Psoas muscle (tissue), 8 donors: ENCODE results near the gene TRAK2. TPM values are rescaled to one million over a fixed set of nuclear protein-coding genes. Genes with fewer than 3 reads are reported as not detected.
"Not testable (repeated sequence)": the region's sequence is repeated elsewhere in the genome, so short reads cannot be mapped to it uniquely, and the experiment has no call there.

Experiments
- ATAC-seq, 4 donors: fragments of 200-7000 bp; cut with Tn5 transposase; one replicate each; pipeline ENCODE4 v1.9.1; 2020; ENCODE audit warnings: moderate library complexity in 3 of 4, mild to moderate bottlenecking in 2 of 4
- DNase-seq, 2 donors: peaks; one replicate each; pipeline ENCODE4 v3.0.0-alpha.2; 2020
- H3K27ac ChIP-seq: fragments of 200-600 bp; one replicate; pipeline ENCODE4 v1.8.0; 2022
- H3K27me3 ChIP-seq, 3 donors: fragments of 200-600 bp in 1 of 3; one replicate each; pipeline versions ENCODE4 v1.6.1 to v1.8.0; 2013 to 2022; ENCODE audit warnings: low read length in 2 of 3, mild to moderate bottlenecking in 2 of 3, moderate library complexity in 1 of 3; ENCODE audit not compliant: insufficient read depth in 3 of 3
- H3K36me3 ChIP-seq, 2 donors: fragments of 200-600 bp in 1 of 2; one replicate each; pipeline versions ENCODE4 v1.6.1 to v1.8.0; 2013 to 2022; ENCODE audit warnings: low read depth in 1 of 2, mild to moderate bottlenecking in 1 of 2, moderate library complexity in 1 of 2; ENCODE audit not compliant: insufficient read depth in 1 of 2
- H3K4me1 ChIP-seq: fragments of 200-600 bp; one replicate; pipeline ENCODE4 v1.8.0; 2022
- H3K4me3 ChIP-seq: fragments of 200-600 bp; one replicate; pipeline ENCODE4 v1.8.0; 2022; ENCODE audit warnings: mild to moderate bottlenecking
- H3K9me3 ChIP-seq: fragments of 200-600 bp; one replicate; pipeline ENCODE4 v1.8.0; 2022
- WGBS, 3 donors: extraction: QIAGEN DNeasy Blood & Tissue Kit; methylation state at CpG; one replicate each; pipeline versions ENCODE4 v1.1.6 to v1.1.7; 2013; 5-methylcytosine and 5-hydroxymethylcytosine counted together
- intact Hi-C, 2 donors: fragments of 100-400 bp; cut with DNase I; formaldehyde crosslinking; loops; one replicate each; pipeline versions ENCODE4 v1.11.0 to v1.14.2; 2022
- polyA plus RNA-seq, 3 donors: library from polyadenylated mRNA; stranded (reverse); fragments of 200-250 nt; gene quantifications; one replicate each; pipeline ENCODE4 v1.2.3, GENCODE V29; 2013
- total RNA-seq, 4 donors: library from RNA; stranded (reverse); fragmentation: NEBNext Ultra II Directional in 2 of 4; extraction: Animal tissue kit (Norgen Biotek cat#: 25700) in 2 of 4; gene quantifications; one replicate each; pipeline versions ENCODE4 v1.2.1 to v1.2.4, GENCODE V29; 2021 to 2023
- TF ChIP-seq, protein P1 (sequence below): fragments of 200-600 bp; IDR thresholded peaks from one replicate; pipeline ENCODE4 v1.8.0; 2022; ENCODE audit warnings: antibody characterized with exemption
- donor health status: healthy with polysubstance abuse.
- donor health status: DM: no; HTN: no; CAD: no; lungs with moderate emphysema.
- donor health status: Bipolar disorder and iron deficiency.
- donor health status: healthy.
- donor health status: DM: yes; HTN: yes; CAD: no.
- donor health status: DM: no; HTN: no; CAD: no.
- donor health status: DM: no; HTN: no; CAD: no.
- donor health status: DM: yes; HTN: yes; CAD: no.

Gene TRAK2
- total and polyA plus RNA-seq, 7 donors, result 9.8 to 53.0 (median 23.4) TPM

DNA sequence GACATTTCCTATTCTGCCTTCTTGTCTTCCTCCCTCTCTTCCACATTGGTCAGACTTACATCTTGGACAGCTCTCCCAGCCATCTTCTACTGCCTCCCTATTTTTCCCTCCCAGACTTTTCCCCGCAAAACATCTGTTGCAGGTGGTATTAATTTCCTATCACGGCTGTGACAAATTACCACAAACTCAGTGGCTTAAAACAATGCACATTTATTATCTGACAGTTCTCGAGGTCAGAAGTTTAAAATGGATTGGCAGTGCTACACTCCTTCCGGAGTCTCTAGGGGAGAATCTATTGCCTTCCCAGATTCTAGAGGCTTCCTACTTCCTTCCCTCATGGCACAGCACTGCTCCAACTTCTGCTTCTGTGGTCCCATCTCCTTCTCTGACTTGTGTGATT, 33.5 kb upstream of the TRAK2 start:
- TF ChIP-seq, protein P1, sequence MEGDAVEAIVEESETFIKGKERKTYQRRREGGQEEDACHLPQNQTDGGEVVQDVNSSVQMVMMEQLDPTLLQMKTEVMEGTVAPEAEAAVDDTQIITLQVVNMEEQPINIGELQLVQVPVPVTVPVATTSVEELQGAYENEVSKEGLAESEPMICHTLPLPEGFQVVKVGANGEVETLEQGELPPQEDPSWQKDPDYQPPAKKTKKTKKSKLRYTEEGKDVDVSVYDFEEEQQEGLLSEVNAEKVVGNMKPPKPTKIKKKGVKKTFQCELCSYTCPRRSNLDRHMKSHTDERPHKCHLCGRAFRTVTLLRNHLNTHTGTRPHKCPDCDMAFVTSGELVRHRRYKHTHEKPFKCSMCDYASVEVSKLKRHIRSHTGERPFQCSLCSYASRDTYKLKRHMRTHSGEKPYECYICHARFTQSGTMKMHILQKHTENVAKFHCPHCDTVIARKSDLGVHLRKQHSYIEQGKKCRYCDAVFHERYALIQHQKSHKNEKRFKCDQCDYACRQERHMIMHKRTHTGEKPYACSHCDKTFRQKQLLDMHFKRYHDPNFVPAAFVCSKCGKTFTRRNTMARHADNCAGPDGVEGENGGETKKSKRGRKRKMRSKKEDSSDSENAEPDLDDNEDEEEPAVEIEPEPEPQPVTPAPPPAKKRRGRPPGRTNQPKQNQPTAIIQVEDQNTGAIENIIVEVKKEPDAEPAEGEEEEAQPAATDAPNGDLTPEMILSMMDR, result no peak
- Histone ChIP-seq H3K4me1 (no peaks in the 10 kb centered on the region), H3K4me3 (no peak overlapping the region), H3K36me3 (peaks cover 3 to 28% of the 10 kb centered on the region in 2 donors), H3K27ac (no peak overlapping the region), H3K27me3 (no peaks in the 10 kb centered on the region), H3K9me3 (no peaks in the 10 kb centered on the region)
- 12 to 16% (median 15%) methylated on average over 4 of the region's 4 CpGs for WGBS, 3 donors
- DNase-seq (no peak), ATAC-seq (no peak)
- intact Hi-C loops, result no loop called here

DNA sequence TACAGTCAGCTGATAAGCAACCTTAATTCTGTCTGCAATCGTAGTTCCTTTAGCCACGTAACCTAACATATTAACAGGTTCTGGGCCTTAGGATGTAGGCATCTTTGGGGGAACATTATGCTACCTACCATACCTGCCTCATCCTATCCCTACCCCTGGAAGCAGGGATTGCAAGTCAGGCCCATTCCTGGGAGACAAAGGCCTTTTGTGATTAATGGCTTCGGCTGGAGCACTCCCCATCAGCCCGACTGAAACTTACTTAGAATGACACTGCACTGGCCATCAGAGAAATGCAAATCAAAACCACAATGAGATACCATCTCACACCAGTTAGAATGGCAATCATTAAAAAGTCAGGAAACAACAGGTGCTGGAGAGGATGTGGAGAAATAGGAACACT, 32.5 kb upstream of the TRAK2 start:
- H3K9me3 ChIP-seq, H3K27ac ChIP-seq, intact Hi-C loops, H3K4me1 ChIP-seq, H3K27me3 ChIP-seq, H3K4me3 ChIP-seq, ATAC-seq, DNase-seq: not testable (repeated sequence)
- 87 to 91% (median 87%) methylated on average over 4 of the region's 4 CpGs for WGBS, 3 donors
- peaks cover 3 to 38% of the 10 kb centered on the region in 2 donors for H3K36me3 ChIP-seq

DNA sequence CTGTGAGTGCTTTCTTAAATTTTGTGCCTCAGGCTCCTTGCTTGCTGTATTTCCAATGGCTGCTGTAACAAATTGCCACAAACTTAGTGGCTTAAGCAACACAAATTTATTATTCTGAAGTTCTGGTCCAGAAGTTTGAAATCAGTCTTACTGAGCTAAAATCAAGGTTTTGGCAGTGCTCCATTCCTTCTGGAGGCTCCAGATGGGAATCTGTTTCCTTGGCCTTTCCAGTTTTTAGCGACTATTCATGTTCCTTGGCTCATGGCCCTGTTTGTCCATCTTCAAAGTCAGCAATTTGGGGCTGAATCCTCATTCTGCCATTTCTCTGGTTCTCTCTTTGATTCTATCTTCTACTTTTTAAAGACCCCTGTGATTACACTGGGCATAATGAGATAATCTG, 32.1 kb upstream of the TRAK2 start:
- ATAC-seq, result peak in 1 of 4 donors; percentile 42
- 0 to 15% (median 15%) methylated on average over 1 of the region's 1 CpG for whole genome bisulfite sequencing, 3 donors
- TF ChIP-seq, protein P1, result no peak
- H3K27me3 ChIP-seq, result no peaks in the 10 kb centered on the region
- intact Hi-C loops, result no loop called here
- peaks cover 3 to 42% of the 10 kb centered on the region in 2 donors for H3K36me3 ChIP-seq
- DNase-seq, result no peak
- H3K4me1 ChIP-seq, result no peaks in the 10 kb centered on the region
- no peaks in the 10 kb centered on the region for H3K9me3 ChIP-seq
- no peak overlapping the region for H3K27ac ChIP-seq
- H3K4me3 ChIP-seq, result no peak overlapping the region

DNA sequence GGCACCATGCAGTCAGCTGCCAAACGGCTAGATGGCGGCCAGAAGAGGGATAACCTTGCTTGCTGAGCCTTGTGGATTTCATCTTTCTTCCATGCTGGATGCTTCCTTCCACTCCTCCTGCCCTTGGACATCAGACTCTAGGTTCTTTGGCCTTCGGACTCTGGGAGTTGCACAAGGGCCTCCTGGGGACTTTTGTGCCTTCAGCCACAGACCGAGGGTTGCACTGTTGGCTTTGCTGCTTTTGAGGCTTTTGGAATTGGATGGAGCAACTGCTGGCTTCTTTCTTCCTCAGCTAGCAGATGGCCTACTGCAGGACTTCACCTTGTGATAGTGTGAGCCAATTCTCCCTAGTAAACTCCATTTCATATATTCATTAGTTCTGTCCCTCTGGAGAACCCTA, 31.3 kb upstream of the TRAK2 start:
- H3K9me3 ChIP-seq, result no peaks in the 10 kb centered on the region
- WGBS, 3 donors, result 92 to 96% (median 95%) methylated on average over 4 of the region's 4 CpGs

DNA sequence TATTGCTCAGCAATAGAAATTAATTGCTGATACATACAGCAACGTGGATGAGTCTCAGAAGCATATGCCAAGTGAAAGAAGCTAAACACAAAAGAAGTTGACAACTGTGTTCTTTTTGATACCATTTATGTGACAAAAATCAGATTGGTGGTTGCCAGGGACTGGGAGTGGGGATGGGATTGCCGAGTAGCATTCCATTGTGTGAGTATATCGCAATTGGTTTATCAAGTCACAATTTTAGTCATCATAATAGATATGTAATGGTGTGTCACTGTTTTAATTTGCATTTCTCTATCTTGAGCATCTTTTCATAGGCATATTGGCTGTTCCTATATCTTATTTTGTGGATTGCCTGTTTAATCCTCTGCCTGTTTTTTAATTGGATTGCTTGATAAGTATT, 21.2 kb upstream of the TRAK2 start:
- peaks cover 10 to 95% of the 10 kb centered on the region in 2 donors for H3K36me3 ChIP-seq
- TF ChIP-seq, protein P1, result no peak

More for the DNA sequence above, 31.3 kb upstream of the TRAK2 start:
- Histone ChIP-seq H3K27ac (no peak overlapping the region), H3K36me3 (peaks cover 3 to 50% of the 10 kb centered on the region in 2 donors), H3K4me3 (no peak overlapping the region), H3K4me1 (no peaks in the 10 kb centered on the region), H3K27me3 (no peaks in the 10 kb centered on the region)
- DNase-seq, result peak in 1 of 2 donors; percentile 62
- TF ChIP-seq, protein P1, result no peak
- peak in 2 of 4 donors; percentile 34 to 65 for ATAC-seq
- intact Hi-C loops, result no loop called here

More for the DNA sequence above, 21.2 kb upstream of the TRAK2 start:
- intact Hi-C loops, result loop anchor here in 1 of 2 donors (10.0 kb wide), 1 partner anchor 252 kb away; no protein-coding TSS in a partner anchor
- Histone ChIP-seq H3K4me1 (no peaks in the 10 kb centered on the region), H3K4me3 (no peak overlapping the region), H3K9me3 (no peaks in the 10 kb centered on the region), H3K27me3 (no peaks in the 10 kb centered on the region), H3K27ac (no peak overlapping the region)
- ATAC-seq (no peak), DNase-seq (no peak)
- WGBS, 3 donors, result 84 to 91% (median 87%) methylated on average over 3 of the region's 3 CpGs
